A549 (cell line): Measurements from ENCODE around the gene FBXL13.
"Not testable (repeated sequence)": the region's sequence is repeated elsewhere in the genome, so short reads cannot be mapped to it uniquely, and the experiment has no call there.

ENCODE experiments used
- CEBPB ChIP-seq, 2 experiments: fragments of >200 bp in 1 of 2; sonication (Bioruptor Twin) in 1 of 2; formaldehyde crosslinking in 1 of 2; IDR thresholded peaks; 2 replicates each; pipeline ENCODE4 v1.6.1; 2012 to 2016
- EP300 ChIP-seq, 2 experiments: fragments of >200 bp; sonication (Bioruptor Twin); formaldehyde crosslinking; IDR thresholded peaks; 2 replicates in 1 of 2; 3 replicates in 1 of 2; pipeline ENCODE4 v1.6.1; 2016 to 2017
- JUN ChIP-seq, 2 experiments: fragments of >200 bp; sonication (Bioruptor Twin); formaldehyde crosslinking; IDR thresholded peaks; 2 replicates in 1 of 2; 3 replicates in 1 of 2; pipeline ENCODE4 v1.6.1; 2016 to 2017
- MAZ ChIP-seq: fragments of 150-350 bp; IDR thresholded peaks from 2 replicates; pipeline ENCODE4 v1.6.1; 2014; ENCODE audit warnings: antibody characterized with exemption, low read depth, low read length, borderline replicate concordance
- POLR2A ChIP-seq: IDR thresholded peaks from 2 replicates; pipeline ENCODE4 v1.6.1; 2012; ENCODE audit warnings: mild to moderate bottlenecking, low read length
- POLR2AphosphoS2 ChIP-seq: conservative IDR thresholded peaks from 2 replicates; pipeline ENCODE4 v1.6.1; 2012; ENCODE audit warnings: low read length, improper control_type of control experiment, inconsistent platforms
- REST ChIP-seq: fragments of 200-600 bp; sonication (generic); IDR thresholded peaks from 2 replicates; pipeline ENCODE4 v1.6.1; 2016; ENCODE audit warnings: antibody characterized with exemption, mild to moderate bottlenecking, moderate library complexity
- TF ChIP-seq, protein P1 (sequence below): fragments of >200 bp; sonication (Bioruptor Twin); formaldehyde crosslinking; IDR thresholded peaks from 3 replicates; pipeline ENCODE4 v1.5.1; 2016
- TF ChIP-seq, protein P2 (sequence below): IDR thresholded peaks from 2 replicates; pipeline ENCODE4 v1.6.1; 2012
- TF ChIP-seq, protein P3 (sequence below): fragments of 450-650 bp; IDR thresholded peaks from 2 replicates; pipeline ENCODE4 v1.6.1; 2014; ENCODE audit warnings: antibody characterized with exemption
- TF ChIP-seq, protein P4 (sequence below): fragments of 150-350 bp; IDR thresholded peaks from 2 replicates; pipeline ENCODE4 v1.6.1; 2014; ENCODE audit warnings: low read depth, mild to moderate bottlenecking, low read length
- TF ChIP-seq, protein P5 (sequence below): fragments of 250-450 bp; sonication (Bioruptor Pico); IDR thresholded peaks from 2 replicates; pipeline ENCODE4 v1.5.0; 2021; ENCODE audit warnings: mild to moderate bottlenecking, moderate library complexity, borderline replicate concordance

DNA sequence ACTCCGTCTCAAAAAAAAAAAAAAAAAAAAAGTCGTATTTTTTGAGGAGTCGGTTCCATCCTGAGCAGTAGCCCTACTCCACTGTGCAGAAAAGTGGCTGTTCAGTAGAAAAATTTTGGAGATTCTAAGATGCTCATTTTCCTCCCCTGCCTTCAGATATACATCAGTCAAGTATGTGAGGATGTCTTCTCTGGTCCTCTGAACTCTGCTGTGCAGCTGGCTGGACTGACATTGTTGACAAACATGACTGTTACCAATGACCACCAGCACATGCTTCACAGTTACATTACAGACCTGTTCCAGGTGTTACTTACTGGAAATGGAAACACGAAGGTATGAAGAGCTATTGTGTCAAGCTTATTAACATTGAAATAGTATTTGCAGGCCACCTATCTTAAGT, 17.7 kb upstream of the FBXL13 start:
- TF ChIP-seq, protein P1, sequence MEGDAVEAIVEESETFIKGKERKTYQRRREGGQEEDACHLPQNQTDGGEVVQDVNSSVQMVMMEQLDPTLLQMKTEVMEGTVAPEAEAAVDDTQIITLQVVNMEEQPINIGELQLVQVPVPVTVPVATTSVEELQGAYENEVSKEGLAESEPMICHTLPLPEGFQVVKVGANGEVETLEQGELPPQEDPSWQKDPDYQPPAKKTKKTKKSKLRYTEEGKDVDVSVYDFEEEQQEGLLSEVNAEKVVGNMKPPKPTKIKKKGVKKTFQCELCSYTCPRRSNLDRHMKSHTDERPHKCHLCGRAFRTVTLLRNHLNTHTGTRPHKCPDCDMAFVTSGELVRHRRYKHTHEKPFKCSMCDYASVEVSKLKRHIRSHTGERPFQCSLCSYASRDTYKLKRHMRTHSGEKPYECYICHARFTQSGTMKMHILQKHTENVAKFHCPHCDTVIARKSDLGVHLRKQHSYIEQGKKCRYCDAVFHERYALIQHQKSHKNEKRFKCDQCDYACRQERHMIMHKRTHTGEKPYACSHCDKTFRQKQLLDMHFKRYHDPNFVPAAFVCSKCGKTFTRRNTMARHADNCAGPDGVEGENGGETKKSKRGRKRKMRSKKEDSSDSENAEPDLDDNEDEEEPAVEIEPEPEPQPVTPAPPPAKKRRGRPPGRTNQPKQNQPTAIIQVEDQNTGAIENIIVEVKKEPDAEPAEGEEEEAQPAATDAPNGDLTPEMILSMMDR, result not testable (repeated sequence)
- TF ChIP-seq, protein P2, sequence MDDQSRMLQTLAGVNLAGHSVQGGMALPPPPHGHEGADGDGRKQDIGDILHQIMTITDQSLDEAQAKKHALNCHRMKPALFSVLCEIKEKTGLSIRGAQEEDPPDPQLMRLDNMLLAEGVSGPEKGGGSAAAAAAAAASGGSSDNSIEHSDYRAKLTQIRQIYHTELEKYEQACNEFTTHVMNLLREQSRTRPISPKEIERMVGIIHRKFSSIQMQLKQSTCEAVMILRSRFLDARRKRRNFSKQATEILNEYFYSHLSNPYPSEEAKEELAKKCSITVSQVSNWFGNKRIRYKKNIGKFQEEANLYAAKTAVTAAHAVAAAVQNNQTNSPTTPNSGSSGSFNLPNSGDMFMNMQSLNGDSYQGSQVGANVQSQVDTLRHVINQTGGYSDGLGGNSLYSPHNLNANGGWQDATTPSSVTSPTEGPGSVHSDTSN, result not testable (repeated sequence)
- not testable (repeated sequence) for TF ChIP-seq POLR2A; POLR2AphosphoS2; EP300 (IDR thresholded peaks at IDR 0.05); MAZ; JUN (IDR thresholded peaks at IDR 0.05); CEBPB (IDR thresholded peaks at IDR 0.05); REST
- TF ChIP-seq, protein P3, sequence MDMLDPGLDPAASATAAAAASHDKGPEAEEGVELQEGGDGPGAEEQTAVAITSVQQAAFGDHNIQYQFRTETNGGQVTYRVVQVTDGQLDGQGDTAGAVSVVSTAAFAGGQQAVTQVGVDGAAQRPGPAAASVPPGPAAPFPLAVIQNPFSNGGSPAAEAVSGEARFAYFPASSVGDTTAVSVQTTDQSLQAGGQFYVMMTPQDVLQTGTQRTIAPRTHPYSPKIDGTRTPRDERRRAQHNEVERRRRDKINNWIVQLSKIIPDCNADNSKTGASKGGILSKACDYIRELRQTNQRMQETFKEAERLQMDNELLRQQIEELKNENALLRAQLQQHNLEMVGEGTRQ, result not testable (repeated sequence)
- TF ChIP-seq, protein P4, sequence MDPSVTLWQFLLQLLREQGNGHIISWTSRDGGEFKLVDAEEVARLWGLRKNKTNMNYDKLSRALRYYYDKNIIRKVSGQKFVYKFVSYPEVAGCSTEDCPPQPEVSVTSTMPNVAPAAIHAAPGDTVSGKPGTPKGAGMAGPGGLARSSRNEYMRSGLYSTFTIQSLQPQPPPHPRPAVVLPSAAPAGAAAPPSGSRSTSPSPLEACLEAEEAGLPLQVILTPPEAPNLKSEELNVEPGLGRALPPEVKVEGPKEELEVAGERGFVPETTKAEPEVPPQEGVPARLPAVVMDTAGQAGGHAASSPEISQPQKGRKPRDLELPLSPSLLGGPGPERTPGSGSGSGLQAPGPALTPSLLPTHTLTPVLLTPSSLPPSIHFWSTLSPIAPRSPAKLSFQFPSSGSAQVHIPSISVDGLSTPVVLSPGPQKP, result not testable (repeated sequence)
- TF ChIP-seq, protein P5, sequence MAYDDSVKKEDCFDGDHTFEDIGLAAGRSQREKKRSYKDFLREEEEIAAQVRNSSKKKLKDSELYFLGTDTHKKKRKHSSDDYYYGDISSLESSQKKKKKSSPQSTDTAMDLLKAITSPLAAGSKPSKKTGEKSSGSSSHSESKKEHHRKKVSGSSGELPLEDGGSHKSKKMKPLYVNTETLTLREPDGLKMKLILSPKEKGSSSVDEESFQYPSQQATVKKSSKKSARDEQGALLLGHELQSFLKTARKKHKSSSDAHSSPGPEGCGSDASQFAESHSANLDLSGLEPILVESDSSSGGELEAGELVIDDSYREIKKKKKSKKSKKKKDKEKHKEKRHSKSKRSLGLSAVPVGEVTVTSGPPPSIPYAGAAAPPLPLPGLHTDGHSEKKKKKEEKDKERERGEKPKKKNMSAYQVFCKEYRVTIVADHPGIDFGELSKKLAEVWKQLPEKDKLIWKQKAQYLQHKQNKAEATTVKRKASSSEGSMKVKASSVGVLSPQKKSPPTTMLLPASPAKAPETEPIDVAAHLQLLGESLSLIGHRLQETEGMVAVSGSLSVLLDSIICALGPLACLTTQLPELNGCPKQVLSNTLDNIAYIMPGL (CRISPR knock-in tag), result not testable (repeated sequence)
